WTC11 (cell line): ENCODE data around the gene CAMK2B. TPM values are rescaled to one million over a fixed set of nuclear protein-coding genes. Genes with fewer than 3 reads are reported as not detected.

ENCODE experiments used
- ATAC-seq: fragments of 200-7000 bp; cut with Tn5 transposase; 2 replicates; pipeline ENCODE4 v1.10.0; 2021; ENCODE audit warnings: mild to moderate bottlenecking, moderate library complexity
- CTCF ChIA-PET: fragments of 300-600 bp; sonication (Branson Sonifier 250); formaldehyde crosslinking; loops from one replicate; lab custom pipeline; 2021; ENCODE audit warnings: antibody characterized with exemption; lab: Charles Lee
- POLR2A ChIA-PET: fragments of 350-600 bp; sonication (Branson Sonifier 250); formaldehyde crosslinking; loops from one replicate; lab custom pipeline; 2021; ENCODE audit warnings: antibody characterized with exemption; lab: Charles Lee
- DNase-seq: peaks from one replicate; pipeline ENCODE4 v3.0.0; 2021; ENCODE audit warnings: low spot score
- H3K27ac Mint-ChIP-seq: 2 replicates; pipeline ENCODE4 v1.8.0; 2021; ENCODE audit warnings: mixed read lengths
- H3K27me3 Mint-ChIP-seq: 2 replicates; pipeline ENCODE4 v1.8.0; 2021; ENCODE audit warnings: low read depth, mild to moderate bottlenecking, moderate library complexity, mixed read lengths
- H3K36me3 Mint-ChIP-seq: 2 replicates; pipeline ENCODE4 v1.8.0; 2021; ENCODE audit warnings: mixed read lengths
- H3K4me1 Mint-ChIP-seq: 2 replicates; pipeline ENCODE4 v1.8.0; 2022; ENCODE audit warnings: mixed read lengths
- H3K4me3 Mint-ChIP-seq: 2 replicates; pipeline ENCODE4 v1.8.0; 2021; ENCODE audit warnings: mild to moderate bottlenecking, moderate library complexity, mixed read lengths
- H3K9me3 Mint-ChIP-seq: 2 replicates; pipeline ENCODE4 v1.8.0; 2021; ENCODE audit warnings: mixed read lengths
- AFF4 ChIP-seq: sonication (generic); formaldehyde crosslinking; IDR thresholded peaks from 2 replicates; pipeline ENCODE4 v1.8.1; 2023; ENCODE audit warnings: mild to moderate bottlenecking, missing genetic modification reagents, borderline replicate concordance
- ATF1 ChIP-seq: sonication (generic); formaldehyde crosslinking; IDR thresholded peaks from 2 replicates; pipeline ENCODE4 v1.8.1; 2023; ENCODE audit warnings: mild to moderate bottlenecking, moderate library complexity, missing genetic modification reagents
- ATF3 ChIP-seq: sonication (generic); formaldehyde crosslinking; conservative IDR thresholded peaks from 2 replicates; pipeline ENCODE4 v1.8.1; 2022; ENCODE audit warnings: mild to moderate bottlenecking, missing genetic modification reagents
- CREM ChIP-seq: sonication (generic); formaldehyde crosslinking; IDR thresholded peaks from 2 replicates; pipeline ENCODE4 v1.8.1; 2022; ENCODE audit warnings: mild to moderate bottlenecking, missing genetic modification reagents, moderate library complexity
- E2F1 ChIP-seq: sonication (generic); formaldehyde crosslinking; IDR thresholded peaks from 2 replicates; pipeline ENCODE4 v1.8.0; 2022; ENCODE audit warnings: mild to moderate bottlenecking, missing genetic modification reagents
- ELF4 ChIP-seq: sonication (generic); formaldehyde crosslinking; IDR thresholded peaks from 2 replicates; pipeline ENCODE4 v1.8.1; 2022; ENCODE audit warnings: low read depth, mild to moderate bottlenecking, moderate library complexity, missing genetic modification reagents
- FOXJ3 ChIP-seq: sonication (generic); formaldehyde crosslinking; IDR thresholded peaks from 2 replicates; pipeline ENCODE4 v1.9.0; 2021; ENCODE audit warnings: missing genetic modification reagents, mild to moderate bottlenecking, borderline replicate concordance
- FOXK1 ChIP-seq: sonication (generic); formaldehyde crosslinking; IDR thresholded peaks from 2 replicates; pipeline ENCODE4 v1.8.0; 2022; ENCODE audit warnings: mild to moderate bottlenecking, moderate library complexity, missing genetic modification reagents
- HMGXB4 ChIP-seq: sonication (generic); formaldehyde crosslinking; IDR thresholded peaks from 2 replicates; pipeline ENCODE4 v1.8.1; 2023; ENCODE audit warnings: mild to moderate bottlenecking, moderate library complexity, missing genetic modification reagents
- IRF1 ChIP-seq: sonication (generic); formaldehyde crosslinking; IDR thresholded peaks from 2 replicates; pipeline ENCODE4 v1.8.0; 2023; ENCODE audit warnings: missing genetic modification reagents
- MLX ChIP-seq: sonication (generic); formaldehyde crosslinking; IDR thresholded peaks from 2 replicates; pipeline ENCODE4 v1.8.1; 2023; ENCODE audit warnings: mild to moderate bottlenecking, missing genetic modification reagents, moderate library complexity
- NFATC4 ChIP-seq: fragments of 250-450 bp; sonication (Bioruptor Pico); IDR thresholded peaks from 2 replicates; pipeline ENCODE4 v1.9.0; 2021; ENCODE audit warnings: mild to moderate bottlenecking
- NFE2L1 ChIP-seq: sonication (generic); formaldehyde crosslinking; IDR thresholded peaks from 2 replicates; pipeline ENCODE4 v1.8.1; 2023; ENCODE audit warnings: missing genetic modification reagents
- RELA ChIP-seq: sonication (generic); formaldehyde crosslinking; IDR thresholded peaks from 2 replicates; pipeline ENCODE4 v1.8.1; 2022; ENCODE audit warnings: missing genetic modification reagents, mild to moderate bottlenecking, borderline replicate concordance
- ZNF121 ChIP-seq: sonication (generic); formaldehyde crosslinking; IDR thresholded peaks from 2 replicates; pipeline ENCODE4 v1.8.0; 2023; ENCODE audit warnings: missing genetic modification reagents
- ZNF396 ChIP-seq: fragments of 250-450 bp; sonication (Bioruptor Pico); IDR thresholded peaks from 2 replicates; pipeline ENCODE4 v1.8.0; 2021; ENCODE audit warnings: mild to moderate bottlenecking, moderate library complexity, borderline replicate concordance
- ZNF512 ChIP-seq: sonication (generic); formaldehyde crosslinking; IDR thresholded peaks from 2 replicates; pipeline ENCODE4 v1.8.1; 2022; ENCODE audit warnings: missing genetic modification reagents, borderline replicate concordance
- total RNA-seq: library from RNA; stranded (reverse); gene quantifications from 3 replicates; pipeline ENCODE4 v1.2.3, GENCODE V29; 2021

The CAMK2B gene
- total RNA-seq, 1 experiment from 2014 or later = 0.44 TPM

- peaks cover 13% of the 10 kb centered on the region for H3K4me1 Mint-ChIP-seq
Observed at GRCh38 chr7:44176486-44176885, 148.9 kb downstream of the CAMK2B start.

More at GRCh38 chr7:44176486-44176885, 148.9 kb downstream of the CAMK2B start:
- peaks cover 10% of the 10 kb centered on the region for H3K27me3 Mint-ChIP-seq
- no peaks in the 10 kb centered on the region for H3K36me3 Mint-ChIP-seq
- CTCF ChIA-PET = interaction anchor here (1.5 kb wide), 1 partner anchor 157 kb away, joined by 4 read pairs; no protein-coding TSS in a partner anchor
- no peak overlapping the region for H3K27ac Mint-ChIP-seq
- DNase-seq = no peak
- TF ChIP-seq ZNF512 (no peak), ZNF396 (CRISPR knock-in tag) (no peak), AFF4 (no peak), E2F1 (no peak), FOXJ3 (CRISPR knock-in tag) (no peak), CREM (CRISPR knock-in tag) (no peak), ATF1 (CRISPR knock-in tag) (no peak), FOXK1 (CRISPR knock-in tag) (no peak), ATF3 (CRISPR knock-in tag) (no peak), RELA (CRISPR knock-in tag) (no peak), HMGXB4 (CRISPR knock-in tag) (no peak), ZNF121 (no peak), NFATC4 (no peak), ELF4 (CRISPR knock-in tag) (no peak), MLX (CRISPR knock-in tag) (no peak), IRF1 (no peak), NFE2L1 (CRISPR knock-in tag) (no peak)
- TF ChIP-seq, all 79 proteins: peak for 0
- no peak for ATAC-seq
- H3K9me3 Mint-ChIP-seq = peaks cover 6% of the 10 kb centered on the region
- no peak overlapping the region for H3K4me3 Mint-ChIP-seq
- POLR2A ChIA-PET = no interaction called here
